Mucosa of descending colon (tissue), 3 donors: ENCODE data around the gene ULBP1. TPM values are rescaled to one million over a fixed set of nuclear protein-coding genes. Genes with fewer than 3 reads are reported as not detected.
"Not testable (repeated sequence)": the region's sequence is repeated elsewhere in the genome, so short reads cannot be mapped to it uniquely, and the experiment has no call there.

Experiments
- ATAC-seq: fragments of 200-7000 bp; cut with Tn5 transposase; one replicate; pipeline ENCODE4 v1.9.1; 2020; ENCODE audit warnings: mild to moderate bottlenecking, moderate library complexity
- DNase-seq, 3 donors: peaks; one replicate each; pipeline ENCODE4 v3.0.0-alpha.2; 2020
- H3K36me3 ChIP-seq: fragments of 200-600 bp; one replicate; pipeline ENCODE4 v1.8.0; 2021; ENCODE audit warnings: low read depth, mild to moderate bottlenecking
- H3K4me1 ChIP-seq: fragments of 200-600 bp; one replicate; pipeline ENCODE4 v1.8.0; 2021; ENCODE audit warnings: low read depth, mild to moderate bottlenecking
- H3K4me3 ChIP-seq: fragments of 200-600 bp; one replicate; pipeline ENCODE4 v1.8.0; 2021; ENCODE audit warnings: mild to moderate bottlenecking
- H3K9me3 ChIP-seq: fragments of 200-600 bp; one replicate; pipeline ENCODE4 v1.8.0; 2021; ENCODE audit warnings: mild to moderate bottlenecking
- CTCF ChIP-seq: fragments of 200-600 bp; IDR thresholded peaks from one replicate; pipeline ENCODE4 v1.8.0; 2022; ENCODE audit warnings: antibody characterized with exemption, mild to moderate bottlenecking
- intact Hi-C, 2 donors: fragments of 100-400 bp; cut with DNase I in 1 of 2; cut with micrococcal nuclease in 1 of 2; formaldehyde crosslinking; loops; one replicate each; pipeline versions ENCODE4 v1.11.0 to v1.11.1; 2022; cut with DNase I, micrococcal nuclease
- total RNA-seq, 3 donors: library from RNA; stranded (reverse); fragmentation: NEBNext Ultra II Directional in 2 of 3; extraction: Animal tissue kit (Norgen Biotek cat#: 25700) in 2 of 3; gene quantifications; one replicate each; pipeline versions ENCODE4 v1.2.1 to v1.2.4, GENCODE V29; 2021 to 2023
- donor health status: DM: no; HTN: no; CAD: no; lungs with moderate emphysema.
- donor health status: DM: no; HTN: no; CAD: no.
- donor health status: DM: no; HTN: yes; CAD: no.

The ULBP1 gene
- total RNA-seq, 3 donors from 2014 or later = not detected

GRCh38 chr6:149919834-149920225 lies 43.9 kb upstream of the ULBP1 start:
- DNase-seq (no peak), ATAC-seq (no peak)
- H3K4me1 ChIP-seq = peaks cover under 1% of the 10 kb centered on the region
- no peak for TF ChIP-seq CTCF
- no peaks in the 10 kb centered on the region for H3K36me3 ChIP-seq
- intact Hi-C loops = no loop called here
- no peak overlapping the region for H3K4me3 ChIP-seq
- H3K9me3 ChIP-seq = no peaks in the 10 kb centered on the region

GRCh38 chr6:149921361-149921760 lies 42.4 kb upstream of the ULBP1 start:
- Histone ChIP-seq H3K9me3 (no peaks in the 10 kb centered on the region), H3K36me3 (no peaks in the 10 kb centered on the region), H3K4me3 (no peak overlapping the region), H3K4me1 (peaks cover 8% of the 10 kb centered on the region)
- DNase-seq (no peak), ATAC-seq (no peak)
- no peak for TF ChIP-seq CTCF
- intact Hi-C loops = no loop called here

GRCh38 chr6:149922091-149922490 lies 41.7 kb upstream of the ULBP1 start:
- DNase-seq, H3K9me3 ChIP-seq, H3K4me1 ChIP-seq, H3K4me3 ChIP-seq, ATAC-seq, intact Hi-C loops, H3K36me3 ChIP-seq: not testable (repeated sequence)

- H3K9me3 ChIP-seq = no peaks in the 10 kb centered on the region
- no peak for TF ChIP-seq CTCF
- no peaks in the 10 kb centered on the region for H3K36me3 ChIP-seq
- no peak within 1 kb of the TSS for H3K4me3 ChIP-seq
- DNase-seq = peak; percentile 84 to 89 (median 87)
- peaks cover 8% of the 10 kb centered on the region for H3K4me1 ChIP-seq
- intact Hi-C loops = no loop called here
- peak; percentile 85 for ATAC-seq
Observed at GRCh38 chr6:149922642-149923326, 41.0 kb upstream of the ULBP1 start, which contains the start of gene RAET1G. Gene RAET1G, minus strand, starts transcription at chr6:149923121. Its CDS starts 111 bp downstream, at chr6:149923010.

- TF ChIP-seq CTCF = no peak
- peaks cover 8% of the 10 kb centered on the region for H3K4me1 ChIP-seq
- H3K36me3 ChIP-seq = no peaks in the 10 kb centered on the region
- H3K4me3 ChIP-seq = no peak overlapping the region
- intact Hi-C loops = no loop called here
- peak in 1 of 3 donors; percentile 41 for DNase-seq
- no peak for ATAC-seq
- H3K9me3 ChIP-seq = no peaks in the 10 kb centered on the region
Observed at GRCh38 chr6:149923327-149923986, 40.3 kb upstream of the ULBP1 start.

GRCh38 chr6:149924206-149924932 lies 39.4 kb upstream of the ULBP1 start:
- Histone ChIP-seq H3K4me3 (no peak overlapping the region), H3K36me3 (no peaks in the 10 kb centered on the region), H3K4me1 (peaks cover 8% of the 10 kb centered on the region), H3K9me3 (no peaks in the 10 kb centered on the region)
- DNase-seq = no peak
- intact Hi-C loops = no loop called here
- no peak for ATAC-seq
- TF ChIP-seq CTCF = no peak
